GM23248 (cell line): ENCODE results near the gene TRA2A. TPM values are rescaled to one million over a fixed set of nuclear protein-coding genes. Genes with fewer than 3 reads are reported as not detected.
A peak's percentile ranks its signal among the peaks of the same experiment; 100 is the strongest.
"Not testable (repeated sequence)": the region's sequence is repeated elsewhere in the genome, so short reads cannot be mapped to it uniquely, and the experiment has no call there.

Experiments used
- DNase-seq: peaks from one replicate; pipeline ENCODE4 v3.0.0-alpha.2; 2015
- H2AFZ ChIP-seq: fragments of 200-600 bp; sonication (generic); 2 replicates; pipeline ENCODE4 v1.6.1; 2016; ENCODE audit warnings: antibody characterized with exemption
- H3F3A ChIP-seq: fragments of 200-600 bp; sonication (generic); 2 replicates; pipeline ENCODE4 v1.6.1; 2016; ENCODE audit warnings: mild to moderate bottlenecking, antibody characterized with exemption, mixed run types; ENCODE audit not compliant: insufficient read depth
- H3K27ac ChIP-seq: fragments of 200-600 bp; sonication (generic); 2 replicates; pipeline ENCODE4 v1.5.1; 2016; ENCODE audit warnings: mild to moderate bottlenecking
- H3K27me3 ChIP-seq: fragments of 200-600 bp; sonication (generic); replicated peaks from 2 replicates; pipeline ENCODE4 v1.6.1; 2016; ENCODE audit warnings: mild to moderate bottlenecking; ENCODE audit not compliant: insufficient read depth
- H3K36me3 ChIP-seq: fragments of 200-600 bp; sonication (generic); 2 replicates; pipeline ENCODE4 v1.6.1; 2016; ENCODE audit warnings: low read depth, mild to moderate bottlenecking
- H3K4me1 ChIP-seq: fragments of 200-600 bp; sonication (generic); 2 replicates; pipeline ENCODE4 v1.6.1; 2016; ENCODE audit warnings: mild to moderate bottlenecking; ENCODE audit not compliant: insufficient read depth
- H3K4me2 ChIP-seq: fragments of 200-600 bp; sonication (generic); one replicate; pipeline ENCODE4 v1.6.1; 2016; ENCODE audit warnings: mild to moderate bottlenecking; ENCODE audit not compliant: unreplicated experiment
- H3K4me3 ChIP-seq: fragments of 200-600 bp; sonication (generic); 2 replicates; pipeline ENCODE4 v1.5.1; 2016; ENCODE audit warnings: mild to moderate bottlenecking
- H3K79me2 ChIP-seq: fragments of 200-600 bp; sonication (generic); 2 replicates; pipeline ENCODE4 v1.6.1; 2016; ENCODE audit warnings: mild to moderate bottlenecking; ENCODE audit not compliant: insufficient read depth
- H3K9ac ChIP-seq: fragments of 200-600 bp; sonication (generic); 2 replicates; pipeline ENCODE4 v1.6.1; 2016; ENCODE audit warnings: mild to moderate bottlenecking
- H3K9me2 ChIP-seq: fragments of 200-600 bp; sonication (generic); 2 replicates; pipeline ENCODE4 v1.6.1; 2016; ENCODE audit warnings: mixed run types, mild to moderate bottlenecking, moderate library complexity; ENCODE audit not compliant: insufficient read depth
- H3K9me3 ChIP-seq: fragments of 200-600 bp; sonication (generic); one replicate; pipeline ENCODE4 v1.6.1; 2017; ENCODE audit warnings: low read depth
- H4K20me1 ChIP-seq: fragments of 200-600 bp; sonication (generic); 2 replicates; pipeline ENCODE4 v1.6.0; 2016; ENCODE audit not compliant: insufficient read depth
- EZH2 ChIP-seq: fragments of 200-600 bp; sonication (generic); IDR thresholded peaks from 2 replicates; pipeline ENCODE4 v1.6.1; 2018; ENCODE audit warnings: antibody characterized with exemption, mild to moderate bottlenecking; ENCODE audit not compliant: insufficient read depth, poor library complexity, severe bottlenecking
- EZH2phosphoT487 ChIP-seq: fragments of 200-600 bp; sonication (generic); IDR thresholded peaks from 2 replicates; pipeline ENCODE4 v1.6.1; 2018; ENCODE audit warnings: antibody characterized with exemption, moderate library complexity, mild to moderate bottlenecking, low read depth; ENCODE audit not compliant: insufficient read depth
- WGBS, 2 experiments: methylation state at CpG; one replicate each; pipeline ENCODE4 v1.1.6; 2015 to 2017; ENCODE audit warnings: low lambda C conversion rate in 2 of 2, low coverage in 1 of 2; ENCODE audit errors: missing lambda C conversion rate in 2 of 2; 5-methylcytosine and 5-hydroxymethylcytosine counted together
- in situ Hi-C: fragments of 300-500 bp; cut with MboI; formaldehyde crosslinking; loops from 2 replicates; pipeline ENCODE4 v1.15.0; 2020
- polyA plus RNA-seq: library from polyadenylated mRNA; unstranded; fragments of >200 nt; fragmentation: Nextera tagmentation; extraction: Ambion mirVana; gene quantifications from 2 replicates; pipeline ENCODE4 v1.2.1, GENCODE V29; 2016
- total RNA-seq: library from RNA; depleted of rRNA; stranded (reverse); fragments of >200 nt; shearing (Covaris generic); gene quantifications from 2 replicates; pipeline ENCODE4 v1.2.3, GENCODE V29; 2014

TRA2A gene
- total and polyA plus RNA-seq, 2 experiments from 2014 or later: 26.2 to 87.9 TPM

DNA sequence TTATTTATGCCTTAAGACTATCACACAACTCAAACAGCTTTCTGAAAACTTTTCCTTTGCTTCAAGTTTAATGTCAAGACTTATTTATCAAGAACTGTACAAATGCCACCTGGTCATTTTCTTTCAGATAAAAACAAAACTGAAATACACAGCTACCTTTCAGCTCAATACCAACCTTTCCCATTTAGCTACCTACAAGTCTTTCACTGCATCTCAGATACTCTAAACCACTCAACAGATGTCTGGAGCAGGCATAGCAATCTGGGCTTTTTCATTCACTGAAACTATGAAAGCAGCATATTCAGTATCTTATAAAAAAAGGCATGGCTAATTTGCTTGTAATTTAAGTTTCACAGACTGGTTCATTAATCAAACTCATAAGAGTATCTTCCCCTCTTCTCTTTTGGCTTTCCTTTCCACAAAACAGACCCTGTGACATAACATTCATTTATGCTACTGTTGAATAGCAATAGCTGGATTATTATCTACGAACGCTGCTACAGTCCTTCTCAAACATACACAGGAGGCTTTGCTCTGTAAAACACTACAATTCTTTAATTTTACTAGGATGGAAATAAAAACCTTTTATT lies 8.2 kb downstream of the TRA2A start:
- TF ChIP-seq EZH2: no peak
- no peak for TF ChIP-seq EZH2phosphoT487
- no peak overlapping the region for H2AFZ ChIP-seq
- peaks cover 25% of the 10 kb centered on the region for H3K4me1 ChIP-seq
- peak overlapping the region; percentile 16; the same call in 1 of the 2 replicates for H3K9ac ChIP-seq
- H4K20me1 ChIP-seq: peaks cover 59% of the 10 kb centered on the region
- 33 to 36% methylated on average over 2 of the region's 2 CpGs for WGBS, 2 experiments
- peak overlapping the region; percentile 22 for H3K4me2 ChIP-seq
- no peak for DNase-seq
- H3K79me2 ChIP-seq: peaks cover 100% of the 10 kb centered on the region
- no peak overlapping the region for H3K27ac ChIP-seq
- peaks cover 19% of the 10 kb centered on the region for H3K36me3 ChIP-seq
- H3K4me3 ChIP-seq: no peak overlapping the region
- no peaks in the 10 kb centered on the region for H3K27me3 ChIP-seq
- in situ Hi-C loops: no loop called here
- H3K9me3 ChIP-seq: no peaks in the 10 kb centered on the region
- H3K9me2 ChIP-seq: no peaks in the 10 kb centered on the region
- peaks cover 16% of the 10 kb centered on the region; the same call in 1 of the 2 replicates for H3F3A ChIP-seq

GRCh38 chr7:23520582-23520981 lies 11.2 kb downstream of the TRA2A start:
- Histone ChIP-seq H3F3A (peaks cover 12% of the 10 kb centered on the region; the same call in 1 of the 2 replicates), H3K27ac (no peak overlapping the region), H3K79me2 (peaks cover 100% of the 10 kb centered on the region), H3K9me3 (no peaks in the 10 kb centered on the region), H3K4me3 (no peak overlapping the region), H3K4me2 (no peak overlapping the region), H3K36me3 (peaks cover 44% of the 10 kb centered on the region), H3K27me3 (no peaks in the 10 kb centered on the region), H3K9me2 (no peaks in the 10 kb centered on the region), H2AFZ (no peak overlapping the region), H3K9ac (no peak overlapping the region), H4K20me1 (peaks cover 31% of the 10 kb centered on the region; the same call in 1 of the 2 replicates), H3K4me1 (no peaks in the 10 kb centered on the region)
- in situ Hi-C loops: no loop called here
- TF ChIP-seq EZH2 (no peak), EZH2phosphoT487 (no peak)
- no peak for DNase-seq
- WGBS, 2 experiments: 98% methylated on average over 7 of the region's 7 CpGs

DNA sequence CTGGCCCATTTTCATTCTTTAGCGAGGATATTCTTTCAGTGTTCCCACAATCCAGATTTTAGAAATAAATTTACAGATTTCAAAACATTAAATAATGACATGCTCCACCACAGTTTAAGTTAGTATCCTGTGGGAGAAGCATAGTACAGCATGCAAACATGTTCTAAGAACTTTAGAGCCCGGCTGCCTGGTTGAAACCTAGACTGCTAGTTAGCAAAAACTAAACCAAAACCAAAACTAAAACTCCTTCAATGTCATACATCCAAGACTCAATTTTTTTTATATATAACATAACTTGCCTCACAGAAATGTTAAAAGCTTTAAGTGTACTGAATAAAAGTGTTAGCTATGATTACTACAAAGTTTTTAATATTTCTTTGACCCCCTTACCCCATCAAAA lies 17.0 kb downstream of the TRA2A start:
- Histone ChIP-seq H3K27ac (no peak overlapping the region), H3K79me2 (peaks cover 98% of the 10 kb centered on the region), H4K20me1 (no peaks in the 10 kb centered on the region), H3K4me1 (no peaks in the 10 kb centered on the region), H3K27me3 (no peaks in the 10 kb centered on the region), H3K9ac (no peak overlapping the region), H3K4me2 (no peak overlapping the region), H3K36me3 (peaks cover 74% of the 10 kb centered on the region), H3F3A (no peaks in the 10 kb centered on the region), H3K4me3 (no peak overlapping the region), H2AFZ (no peak overlapping the region), H3K9me3 (no peaks in the 10 kb centered on the region), H3K9me2 (no peaks in the 10 kb centered on the region)
- WGBS, 2 experiments: 78 to 94% methylated on average over 2 of the region's 2 CpGs
- TF ChIP-seq EZH2phosphoT487: no peak
- TF ChIP-seq EZH2: no peak
- in situ Hi-C loops: no loop called here
- no peak for DNase-seq

DNA sequence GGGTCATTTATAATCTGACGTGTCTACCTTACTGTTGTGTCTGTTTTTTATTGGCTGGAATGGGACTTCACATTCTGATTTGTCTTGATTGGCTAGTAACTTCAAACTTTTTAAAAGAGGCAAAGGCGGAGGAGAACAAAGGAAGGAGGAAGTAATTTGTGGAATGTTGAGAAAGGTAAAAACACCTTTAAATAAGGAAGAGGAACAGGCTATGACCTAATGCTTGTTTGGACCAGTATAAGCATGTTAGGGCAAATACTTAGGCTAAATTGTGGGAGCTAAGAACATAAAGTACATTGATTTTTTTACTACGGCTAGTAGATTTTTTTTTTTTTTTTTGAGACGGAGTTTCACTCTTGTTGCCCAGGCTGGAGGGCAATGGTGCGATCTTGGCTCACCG lies 18.0 kb downstream of the TRA2A start:
- H3K27me3 ChIP-seq, H3K9me3 ChIP-seq, H3K4me2 ChIP-seq, H3K4me3 ChIP-seq, H3F3A ChIP-seq, DNase-seq, H3K4me1 ChIP-seq, H3K27ac ChIP-seq, H2AFZ ChIP-seq, H3K9me2 ChIP-seq, H3K9ac ChIP-seq, H4K20me1 ChIP-seq, in situ Hi-C loops: not testable (repeated sequence)
- H3K36me3 ChIP-seq: peaks cover 79% of the 10 kb centered on the region
- 91 to 92% methylated on average over 6 of the region's 6 CpGs for WGBS, 2 experiments
- peaks cover 98% of the 10 kb centered on the region for H3K79me2 ChIP-seq

- no peaks in the 10 kb centered on the region for H3K4me1 ChIP-seq
- WGBS, 2 experiments: 85 to 87% methylated on average over 9 of the region's 9 CpGs
- no peaks in the 10 kb centered on the region for H3K27me3 ChIP-seq
- H3K79me2 ChIP-seq: no peaks in the 10 kb centered on the region
- H3K9ac ChIP-seq: no peak overlapping the region
- no peaks in the 10 kb centered on the region for H4K20me1 ChIP-seq
- H3F3A ChIP-seq: peaks cover 40% of the 10 kb centered on the region
- in situ Hi-C loops: no loop called here
- no peaks in the 10 kb centered on the region for H3K9me3 ChIP-seq
- H2AFZ ChIP-seq: no peak overlapping the region
- no peak for TF ChIP-seq EZH2phosphoT487
- TF ChIP-seq EZH2: no peak
- H3K9me2 ChIP-seq: no peaks in the 10 kb centered on the region
- no peak for DNase-seq
- no peak overlapping the region for H3K27ac ChIP-seq
- no peak overlapping the region for H3K4me2 ChIP-seq
- H3K36me3 ChIP-seq: peaks cover 10% of the 10 kb centered on the region; the same call in 1 of the 2 replicates
- no peak overlapping the region for H3K4me3 ChIP-seq
These were observed 37.8 kb downstream of the TRA2A start for GRCh38 chr7:23494009-23494408.
